HL-60 (cell line): ENCODE measurements around the gene ATP13A1.

ENCODE experiments used
- DNase-seq, 2 experiments: peaks; one replicate each; pipeline ENCODE4 v3.0.0-alpha.2; 2010 to 2020; ENCODE audit warnings: low read depth in 1 of 2, low spot score in 1 of 2
- H3K27ac ChIP-seq: fragments of 250-450 bp; sonication (Bioruptor Pico); replicated peaks from 2 replicates; pipeline ENCODE4 v1.5.1; 2020; ENCODE audit warnings: mild to moderate bottlenecking, moderate library complexity
- H3K27me3 ChIP-seq: fragments of 250-450 bp; sonication (Bioruptor Pico); 2 replicates; pipeline ENCODE4 v1.5.1; 2021; ENCODE audit warnings: mild to moderate bottlenecking, moderate library complexity; ENCODE audit not compliant: insufficient read depth, poor library complexity, severe bottlenecking
- H3K4me3 ChIP-seq: replicated peaks from 2 replicates; pipeline ENCODE4 v1.5.1; 2011; ENCODE audit warnings: mild to moderate bottlenecking, control low read depth, low read length; ENCODE audit not compliant: insufficient read depth
- CTCF ChIP-seq: IDR thresholded peaks from one replicate; pipeline ENCODE4 v1.5.1; 2011; ENCODE audit warnings: low read length, control low read depth, inconsistent platforms; ENCODE audit not compliant: insufficient read depth
- GABPA ChIP-seq: IDR thresholded peaks from 2 replicates; pipeline ENCODE4 v1.6.1; 2012; ENCODE audit warnings: low read depth
- POLR2AphosphoS5 ChIP-seq: IDR thresholded peaks from 2 replicates; pipeline ENCODE4 v1.6.1; 2012; ENCODE audit warnings: low read depth
- REST ChIP-seq: IDR thresholded peaks from 2 replicates; pipeline ENCODE4 v1.6.1; 2012; ENCODE audit warnings: low read depth; ENCODE audit not compliant: insufficient replicate concordance
- SPI1 ChIP-seq: IDR thresholded peaks from 2 replicates; pipeline ENCODE4 v1.6.1; 2012; ENCODE audit warnings: low read depth, mild to moderate bottlenecking, borderline replicate concordance

The ATP13A1 gene

GRCh38 chr19:19642506-19643157 lies 20.8 kb downstream of the ATP13A1 start:
- Histone ChIP-seq H3K27ac (peak overlapping the region; percentile 96), H3K4me3 (peak overlapping the region; percentile 82), H3K27me3 (no peaks in the 10 kb centered on the region)
- TF ChIP-seq REST = no peak
- TF ChIP-seq CTCF = no peak
- no peak for TF ChIP-seq GABPA
- TF ChIP-seq POLR2AphosphoS5 = no peak
- TF ChIP-seq SPI1 = no peak
- peak; percentile 61 to 63 for DNase-seq

GRCh38 chr19:19637523-19638251 lies 25.8 kb downstream of the ATP13A1 start:
- TF ChIP-seq SPI1 (no peak), REST (no peak), POLR2AphosphoS5 (no peak), CTCF (no peak), GABPA (no peak)
- no peak overlapping the region for H3K27ac ChIP-seq
- H3K27me3 ChIP-seq = no peaks in the 10 kb centered on the region
- H3K4me3 ChIP-seq = no peak overlapping the region
- no peak for DNase-seq

- TF ChIP-seq GABPA (no peak), CTCF (no peak), REST (no peak), POLR2AphosphoS5 (no peak), SPI1 (no peak)
- H3K27ac ChIP-seq = no peak overlapping the region
- no peak for DNase-seq
- no peaks in the 10 kb centered on the region for H3K27me3 ChIP-seq
- H3K4me3 ChIP-seq = no peak overlapping the region
Measured at GRCh38 chr19:19637186-19637522, 26.3 kb downstream of the ATP13A1 start.
